Skeletal muscle tissue (tissue), 4 donors: ENCODE data around the gene HS6ST3. TPM values are rescaled to one million over a fixed set of nuclear protein-coding genes. Genes with fewer than 3 reads are reported as not detected.

Source experiments
- H3K27ac ChIP-seq: one replicate; pipeline ENCODE4 v1.7.0; 2013; ENCODE audit warnings: mild to moderate bottlenecking, low read depth, low read length, inconsistent platforms
- H3K27me3 ChIP-seq, 3 donors: one replicate each; pipeline ENCODE4 v1.7.0; 2013; ENCODE audit warnings: low read length in 3 of 3; ENCODE audit not compliant: control insufficient read depth in 3 of 3, insufficient read depth in 3 of 3
- H3K36me3 ChIP-seq, 3 donors: one replicate each; pipeline ENCODE4 v1.7.0; 2013; ENCODE audit warnings: low read length in 3 of 3; ENCODE audit not compliant: control insufficient read depth in 3 of 3, insufficient read depth in 3 of 3
- H3K4me1 ChIP-seq, 3 donors: one replicate each; pipeline ENCODE4 v1.7.0; 2013; ENCODE audit warnings: low read length in 3 of 3, mild to moderate bottlenecking in 3 of 3; ENCODE audit not compliant: control insufficient read depth in 3 of 3, insufficient read depth in 3 of 3
- H3K4me3 ChIP-seq, 3 donors: one replicate each; pipeline ENCODE4 v1.7.0; 2013; ENCODE audit warnings: low read length in 3 of 3
- H3K9ac ChIP-seq, 3 donors: one replicate each; pipeline ENCODE4 v1.7.0; 2013; ENCODE audit warnings: low read length in 3 of 3, mild to moderate bottlenecking in 3 of 3, moderate library complexity in 2 of 3, low read depth in 1 of 3
- H3K9me3 ChIP-seq, 3 donors: one replicate each; pipeline ENCODE4 v1.7.0; 2013; ENCODE audit warnings: low read length in 3 of 3; ENCODE audit not compliant: control insufficient read depth in 3 of 3
- total RNA-seq: library from RNA; depleted of rRNA; stranded (reverse); fragments of >200 nt; gene quantifications from one replicate; pipeline ENCODE4 v1.2.3, GENCODE V29; 2014
- donor health status: Osteomylitis.

Gene HS6ST3
- total RNA-seq, 1 donor from 2014 or later = 0.52 TPM

DNA sequence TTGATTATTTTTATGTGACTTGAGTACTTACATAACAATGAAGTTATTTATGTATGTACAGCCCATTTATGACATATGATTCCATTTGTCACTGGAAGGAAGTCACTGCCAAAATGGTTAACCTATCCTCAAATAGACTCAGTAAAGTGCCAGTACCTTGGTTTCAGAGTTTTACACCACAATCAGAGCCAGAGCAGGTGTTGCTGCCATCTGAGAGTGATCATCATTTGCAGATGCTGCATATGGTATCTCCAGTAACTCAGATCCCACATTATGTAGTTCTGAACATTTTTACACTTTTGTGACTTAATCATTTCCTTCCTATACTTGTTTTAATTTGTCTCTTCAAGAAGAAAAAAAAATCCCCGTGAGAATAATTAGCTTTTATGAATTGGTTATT lies 313.3 kb downstream of the HS6ST3 start:
- Histone ChIP-seq H3K9ac (no peak overlapping the region), H3K27me3 (no peaks in the 10 kb centered on the region), H3K27ac (no peak overlapping the region), H3K4me1 (no peaks in the 10 kb centered on the region), H3K4me3 (no peak overlapping the region), H3K36me3 (no peaks in the 10 kb centered on the region), H3K9me3 (no peaks in the 10 kb centered on the region)

DNA sequence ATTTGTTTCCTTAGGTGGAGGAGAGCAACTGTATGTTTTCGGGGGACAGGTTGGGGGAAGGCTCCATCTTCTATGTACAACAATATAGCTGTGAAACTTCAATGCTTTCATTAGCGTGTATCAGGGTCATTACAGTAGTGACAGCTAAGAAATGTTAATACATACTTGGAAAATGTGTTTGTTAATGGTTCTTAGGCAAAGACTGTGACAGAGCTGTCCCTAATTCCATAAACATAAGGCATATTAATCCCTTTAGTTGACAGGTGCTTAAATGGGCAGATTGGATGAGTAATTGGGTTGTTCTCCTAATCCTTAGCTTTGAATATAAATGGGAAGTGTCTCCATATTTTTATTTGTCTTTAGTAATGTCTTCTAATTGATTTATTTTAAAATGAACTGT lies 313.7 kb downstream of the HS6ST3 start:
- H3K36me3 ChIP-seq = no peaks in the 10 kb centered on the region
- no peak overlapping the region for H3K27ac ChIP-seq
- no peaks in the 10 kb centered on the region for H3K27me3 ChIP-seq
- no peak overlapping the region for H3K9ac ChIP-seq
- H3K9me3 ChIP-seq = no peaks in the 10 kb centered on the region
- no peak overlapping the region for H3K4me3 ChIP-seq
- H3K4me1 ChIP-seq = no peaks in the 10 kb centered on the region

DNA sequence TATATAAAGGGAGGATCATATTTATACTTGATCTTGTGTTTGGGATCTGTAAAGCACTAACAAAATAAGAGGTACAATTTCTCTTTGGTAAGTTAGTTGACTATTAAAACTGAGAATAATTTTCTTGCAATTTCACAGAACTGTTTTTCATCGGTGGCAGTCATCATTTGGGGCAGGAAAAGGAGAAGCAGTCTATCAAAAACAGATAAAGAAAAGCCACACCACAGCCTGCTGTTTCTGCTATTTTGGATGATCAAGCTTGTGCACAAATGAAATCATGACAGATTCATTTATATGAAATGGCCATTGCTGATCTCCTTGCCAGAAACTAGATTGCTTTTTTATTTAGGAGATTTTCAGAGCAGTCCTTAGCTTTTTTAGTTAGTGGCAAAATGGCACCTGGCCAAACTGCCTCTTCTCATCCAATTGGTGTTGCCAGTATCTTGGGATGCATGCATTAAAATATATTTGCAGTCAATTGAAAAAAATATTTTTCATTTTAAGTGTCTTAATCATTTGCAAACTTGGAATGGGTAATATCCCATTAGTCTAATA lies 326.0 kb downstream of the HS6ST3 start:
- H3K9me3 ChIP-seq = no peaks in the 10 kb centered on the region
- no peak overlapping the region for H3K4me3 ChIP-seq
- H3K36me3 ChIP-seq = no peaks in the 10 kb centered on the region
- H3K27ac ChIP-seq = no peak overlapping the region
- no peaks in the 10 kb centered on the region for H3K4me1 ChIP-seq
- H3K9ac ChIP-seq = no peak overlapping the region
- no peaks in the 10 kb centered on the region for H3K27me3 ChIP-seq

DNA sequence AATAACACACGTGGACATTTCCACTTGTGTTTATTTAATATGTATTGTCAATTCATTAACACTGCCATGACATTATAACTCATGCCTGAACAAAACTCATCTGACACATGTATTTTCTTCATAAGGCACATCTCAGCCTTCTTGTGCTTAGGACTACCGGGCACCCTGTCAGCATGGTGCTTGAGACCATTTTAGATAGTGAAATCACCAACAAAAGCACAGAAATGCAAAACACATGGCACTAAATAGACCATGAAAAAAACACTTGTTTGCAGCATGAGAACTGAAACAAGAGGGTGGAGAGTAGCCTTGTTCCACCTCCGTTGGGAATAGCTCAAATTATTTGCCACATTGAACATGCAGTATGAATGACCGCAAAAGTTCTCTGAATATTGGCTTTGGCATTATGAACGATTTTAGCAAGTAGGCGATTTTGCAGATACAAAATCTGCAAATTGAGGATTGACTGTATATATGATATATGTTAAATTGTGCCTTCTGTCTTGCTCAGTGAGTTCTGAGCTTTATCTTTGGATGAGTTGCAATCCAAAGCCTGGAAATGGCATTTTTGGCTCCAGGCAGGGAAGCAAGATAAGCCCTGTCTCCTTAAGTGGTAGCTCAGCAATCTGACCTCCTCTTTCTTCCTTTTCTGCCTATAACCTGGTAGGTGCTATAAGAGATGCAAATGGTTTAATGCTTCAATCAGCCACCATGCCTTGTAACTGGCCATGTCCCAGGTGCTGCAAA lies 328.2 kb downstream of the HS6ST3 start:
- H3K36me3 ChIP-seq = no peaks in the 10 kb centered on the region
- no peak overlapping the region for H3K4me3 ChIP-seq
- no peak overlapping the region for H3K27ac ChIP-seq
- H3K9ac ChIP-seq = no peak overlapping the region
- H3K9me3 ChIP-seq = no peaks in the 10 kb centered on the region
- no peaks in the 10 kb centered on the region for H3K4me1 ChIP-seq
- H3K27me3 ChIP-seq = no peaks in the 10 kb centered on the region

DNA sequence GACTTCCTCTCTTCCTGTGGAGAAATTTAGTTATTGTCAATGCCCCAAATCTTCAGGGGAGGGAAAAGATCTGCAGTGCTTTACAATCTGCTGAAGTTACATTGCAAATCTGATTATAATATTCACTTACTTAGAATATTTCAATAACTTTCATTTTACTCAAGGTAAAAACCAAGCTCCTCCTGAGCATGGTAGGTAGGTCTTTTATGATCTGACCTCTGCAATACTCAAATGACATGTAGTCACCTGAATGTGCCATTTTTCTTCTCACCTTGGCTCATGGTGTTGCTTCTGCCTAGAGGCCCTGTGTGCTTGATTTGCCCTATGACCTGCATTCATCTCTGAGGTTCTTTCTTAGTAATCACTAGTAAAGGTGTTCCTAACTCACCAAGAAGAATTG lies 331.4 kb downstream of the HS6ST3 start:
- Histone ChIP-seq H3K27me3 (no peaks in the 10 kb centered on the region), H3K27ac (no peak overlapping the region), H3K9ac (no peak overlapping the region), H3K4me1 (no peaks in the 10 kb centered on the region), H3K4me3 (no peak overlapping the region), H3K9me3 (no peaks in the 10 kb centered on the region), H3K36me3 (no peaks in the 10 kb centered on the region)

DNA sequence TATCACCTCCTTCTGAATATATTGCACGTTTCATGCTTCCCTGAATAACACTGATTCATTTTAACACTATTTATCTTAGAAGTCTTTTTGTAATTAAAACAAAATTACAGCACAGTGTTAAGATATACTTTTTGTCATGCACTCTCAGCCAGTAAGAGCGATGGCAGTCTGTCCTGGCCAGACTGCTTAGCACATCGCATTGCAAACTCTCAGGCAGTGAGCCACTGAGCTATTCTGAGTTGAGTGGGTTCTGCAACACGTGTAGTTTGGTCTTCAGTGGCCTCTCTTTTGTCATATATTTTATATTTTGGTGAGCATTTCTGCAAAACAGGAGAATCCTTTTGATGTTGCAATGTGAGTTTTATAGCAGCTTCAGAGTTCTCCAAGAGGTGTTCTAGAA lies 332.1 kb downstream of the HS6ST3 start:
- Histone ChIP-seq H3K4me3 (no peak overlapping the region), H3K9ac (no peak overlapping the region), H3K27ac (no peak overlapping the region)

DNA sequence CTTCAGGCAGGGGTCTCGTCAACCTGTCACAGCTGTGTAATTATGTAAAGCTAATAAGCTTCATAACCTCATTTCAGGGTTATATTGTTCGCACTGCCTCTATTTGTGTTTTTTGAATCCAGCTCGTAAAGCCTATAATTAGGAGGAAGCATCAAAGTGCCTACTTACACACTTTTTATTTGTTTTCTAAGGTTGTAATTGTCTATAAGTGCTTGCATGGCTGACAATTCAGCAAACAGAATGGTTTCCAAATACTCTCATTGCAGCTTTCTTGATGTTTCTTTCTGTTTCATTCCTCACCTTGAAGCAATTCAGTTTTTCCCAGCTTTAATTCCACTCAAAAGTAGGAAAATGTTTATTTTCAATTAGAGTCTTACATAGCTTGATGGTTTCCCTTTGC lies 336.3 kb downstream of the HS6ST3 start:
- H3K4me3 ChIP-seq = no peak overlapping the region
- no peaks in the 10 kb centered on the region for H3K27me3 ChIP-seq
- H3K4me1 ChIP-seq = no peaks in the 10 kb centered on the region
- no peak overlapping the region for H3K9ac ChIP-seq
- H3K9me3 ChIP-seq = no peaks in the 10 kb centered on the region
- no peak overlapping the region for H3K27ac ChIP-seq
- H3K36me3 ChIP-seq = no peaks in the 10 kb centered on the region

More for the DNA sequence above, 332.1 kb downstream of the HS6ST3 start:
- Histone ChIP-seq H3K36me3 (no peaks in the 10 kb centered on the region), H3K27me3 (no peaks in the 10 kb centered on the region), H3K4me1 (no peaks in the 10 kb centered on the region), H3K9me3 (no peaks in the 10 kb centered on the region)

DNA sequence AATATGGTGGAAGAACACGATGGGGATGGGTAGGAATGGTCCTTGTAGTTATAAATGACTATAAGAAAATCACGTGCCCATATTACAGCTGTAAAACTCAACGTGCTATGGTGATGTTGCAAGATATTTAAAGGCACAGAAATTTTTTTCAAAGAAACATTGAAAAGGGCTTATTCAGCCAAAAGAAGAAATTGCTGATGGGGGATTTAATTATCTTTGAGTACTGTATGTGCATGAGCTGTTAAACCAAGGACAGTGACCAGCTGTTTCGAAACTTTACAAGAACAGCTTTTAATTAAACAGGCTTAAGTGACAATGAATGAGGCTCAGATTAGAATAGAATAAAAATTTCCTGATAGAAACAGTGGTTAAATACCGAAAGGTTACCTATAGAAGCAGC lies 339.0 kb downstream of the HS6ST3 start:
- H3K9ac ChIP-seq = no peak overlapping the region
- H3K4me1 ChIP-seq = no peaks in the 10 kb centered on the region
- no peaks in the 10 kb centered on the region for H3K36me3 ChIP-seq
- no peak overlapping the region for H3K4me3 ChIP-seq
- no peaks in the 10 kb centered on the region for H3K9me3 ChIP-seq
- H3K27me3 ChIP-seq = no peaks in the 10 kb centered on the region
- H3K27ac ChIP-seq = no peak overlapping the region

DNA sequence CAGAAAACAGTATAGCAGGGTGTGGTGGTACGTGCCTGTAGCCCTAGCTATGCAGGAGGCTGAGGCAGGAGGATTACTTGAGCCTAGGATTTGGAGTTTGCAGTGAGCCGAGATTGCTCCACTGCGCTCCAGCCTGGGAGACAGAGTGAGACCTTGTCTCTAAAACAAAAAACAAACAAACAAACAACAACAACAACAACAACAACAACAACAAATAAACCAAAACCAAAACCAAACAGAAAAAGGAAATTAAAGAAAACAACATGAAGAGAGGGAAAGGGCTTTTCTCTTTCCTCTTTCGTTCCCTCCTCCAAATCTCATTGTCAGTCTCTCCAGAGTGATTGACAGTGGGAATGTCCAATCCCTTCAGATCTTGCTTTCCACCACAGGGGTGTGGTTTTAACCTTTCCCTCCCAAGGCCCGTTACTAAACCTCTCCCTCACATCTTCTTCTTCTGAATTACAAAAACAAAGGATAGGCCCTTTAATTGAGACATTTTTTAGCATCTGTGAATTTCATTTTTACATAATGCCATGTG lies 341.2 kb downstream of the HS6ST3 start:
- H3K27ac ChIP-seq = no peak overlapping the region
- H3K9me3 ChIP-seq = no peaks in the 10 kb centered on the region
- H3K36me3 ChIP-seq = no peaks in the 10 kb centered on the region
- no peaks in the 10 kb centered on the region for H3K4me1 ChIP-seq
- no peak overlapping the region for H3K9ac ChIP-seq
- no peak overlapping the region for H3K4me3 ChIP-seq
- H3K27me3 ChIP-seq = no peaks in the 10 kb centered on the region

DNA sequence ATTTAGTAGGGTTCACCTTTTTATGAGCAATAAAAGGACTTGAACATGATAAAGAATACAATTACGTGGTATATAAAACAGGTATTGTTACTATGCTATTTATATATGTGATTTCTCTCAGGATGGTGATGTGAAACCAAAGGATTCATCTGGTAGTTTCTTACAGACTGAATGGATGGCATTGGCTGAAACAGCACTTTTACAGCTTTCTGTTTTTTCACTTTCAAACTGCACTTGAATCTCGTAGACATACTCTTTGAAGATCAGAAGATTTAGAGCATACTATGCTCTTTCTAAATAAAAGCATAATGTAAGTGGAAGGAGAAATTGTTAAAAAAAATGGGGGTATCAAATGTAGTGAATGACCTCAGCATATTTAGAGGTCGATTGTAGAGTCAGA lies 354.8 kb downstream of the HS6ST3 start:
- no peak overlapping the region for H3K9ac ChIP-seq
- H3K27ac ChIP-seq = no peak overlapping the region
- no peaks in the 10 kb centered on the region for H3K9me3 ChIP-seq
- no peaks in the 10 kb centered on the region for H3K27me3 ChIP-seq
- H3K36me3 ChIP-seq = no peaks in the 10 kb centered on the region
- no peak overlapping the region for H3K4me3 ChIP-seq
- H3K4me1 ChIP-seq = no peaks in the 10 kb centered on the region
